Left colon (tissue), 2 donors: ENCODE data around the gene UMOD. TPM values are rescaled to one million over a fixed set of nuclear protein-coding genes. Genes with fewer than 3 reads are reported as not detected.

ENCODE experiments used
- ATAC-seq: fragments of 200-7000 bp; cut with Tn5 transposase; one replicate; pipeline ENCODE4 v1.9.1; 2020; ENCODE audit warnings: mild to moderate bottlenecking, moderate library complexity
- DNase-seq, 2 donors: peaks; one replicate each; pipeline ENCODE4 v3.0.0-alpha.2; 2020
- intact Hi-C, 2 donors: fragments of 100-400 bp; cut with DNase I in 1 of 2; cut with micrococcal nuclease in 1 of 2; formaldehyde crosslinking; loops; one replicate each; pipeline versions ENCODE4 v1.11.2 to v1.14.0; 2022; cut with DNase I, micrococcal nuclease
- long read RNA-seq: library from polyadenylated mRNA; unstranded; transcript quantifications from one replicate; pipeline ENCODE4 v2.0.0, GENCODE V29; 2021
- total RNA-seq, 2 donors: library from RNA; stranded (reverse); fragmentation: NEBNext Ultra II Directional; extraction: Animal tissue kit (Norgen Biotek cat#: 25700); gene quantifications; one replicate each; pipeline ENCODE4 v1.2.1, GENCODE V29; 2021
- donor health status: DM: no; HTN: no; CAD: no.
- donor health status: DM: yes; HTN: yes; CAD: no.

Gene UMOD
- total RNA-seq, result not detected
- long read RNA-seq, result 0 reads

DNA sequence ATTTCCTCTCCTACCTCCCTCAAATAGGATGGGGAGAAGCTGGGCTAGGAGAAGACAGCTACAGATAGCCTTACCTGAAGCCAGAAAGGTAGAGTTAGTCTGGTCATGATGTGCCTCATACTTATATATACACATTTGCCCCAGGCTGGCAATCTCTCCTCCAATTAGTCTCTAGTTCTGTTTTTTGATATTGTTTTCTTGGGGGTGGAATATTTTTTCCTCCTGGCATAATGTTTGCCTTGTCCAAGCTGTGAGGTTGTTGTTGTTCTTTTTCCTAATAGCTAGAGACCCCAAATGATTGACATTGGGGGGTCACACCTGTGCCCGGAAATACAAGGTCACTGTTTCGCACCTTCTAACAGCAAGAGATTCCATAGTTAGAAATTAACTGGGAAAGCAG, at the start of gene UMOD:
Gene UMOD (minus strand): TSS at position 101 of the 400 bp plus-strand sequence. CDS start 1,978 bp downstream, outside the sequence.
- ATAC-seq (no peak), DNase-seq (no peak)
- intact Hi-C loops, result no loop called here

- DNase-seq (no peak), ATAC-seq (no peak)
- intact Hi-C loops, result no loop called here
Measured at GRCh38 chr16:20401475-20402016, 49.0 kb upstream of the UMOD start.

DNA sequence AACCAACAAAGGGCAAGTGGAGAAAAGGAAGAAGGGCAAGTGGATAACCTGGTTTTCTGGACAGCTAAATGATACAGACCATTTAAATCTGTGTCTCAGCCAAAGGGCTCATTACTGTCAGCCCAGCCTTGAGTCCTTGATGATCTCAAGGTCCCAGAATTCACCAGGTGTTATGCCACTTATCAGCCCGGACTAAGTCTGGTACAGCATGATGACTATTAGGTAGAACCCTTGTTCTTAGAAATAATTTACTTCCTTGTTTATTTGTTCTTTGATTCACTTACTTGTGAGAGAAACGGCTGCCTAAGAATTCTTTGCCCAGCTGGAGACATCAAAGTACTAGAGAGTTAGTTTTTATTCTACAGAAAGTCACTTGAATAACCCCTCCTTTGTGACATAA, 48.6 kb upstream of the UMOD start:
- intact Hi-C loops, result no loop called here
- ATAC-seq (no peak), DNase-seq (no peak)

- intact Hi-C loops, result no loop called here
- no peak for DNase-seq
- ATAC-seq, result no peak
Measured at GRCh38 chr16:20399185-20399584, 46.7 kb upstream of the UMOD start.

- intact Hi-C loops, result no loop called here
- no peak for ATAC-seq
- DNase-seq, result no peak
Measured at GRCh38 chr16:20398603-20399002, 46.1 kb upstream of the UMOD start.

GRCh38 chr16:20397468-20398074, 45.1 kb upstream of the UMOD start:
- ATAC-seq, result no peak

DNA sequence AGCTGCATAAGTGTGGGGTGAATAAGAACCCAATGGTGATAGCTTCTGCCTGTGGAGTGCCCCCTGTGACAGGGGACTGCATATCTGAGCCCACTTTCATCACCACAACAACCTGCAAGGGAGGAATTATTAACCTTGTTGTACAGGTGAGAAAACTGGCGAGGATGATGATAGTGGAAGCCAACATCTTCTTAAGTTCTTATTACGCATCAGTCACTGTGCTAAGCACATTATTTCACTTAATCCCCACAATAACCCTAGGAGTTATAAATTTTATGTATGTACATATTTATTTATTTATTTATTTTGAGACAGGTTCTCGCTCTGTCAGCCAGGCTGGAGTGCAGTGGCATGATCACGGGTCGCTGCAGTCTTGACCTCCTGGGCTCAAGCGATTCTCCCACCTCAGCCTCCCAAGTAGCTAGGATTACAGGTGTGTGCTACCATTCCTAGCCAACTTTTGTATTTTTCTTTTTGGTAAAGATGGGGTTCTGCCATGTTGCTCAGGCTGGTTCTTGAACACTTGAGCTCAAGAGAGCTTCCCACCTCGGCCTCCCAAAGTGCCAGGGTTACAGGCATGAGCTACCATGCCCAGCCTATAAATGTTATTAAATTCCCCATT, 44.4 kb upstream of the UMOD start:
- intact Hi-C loops, result no loop called here
- ATAC-seq (no peak), DNase-seq (no peak)

More at GRCh38 chr16:20397468-20398074, 45.1 kb upstream of the UMOD start:
- no peak for DNase-seq
- intact Hi-C loops, result no loop called here

DNA sequence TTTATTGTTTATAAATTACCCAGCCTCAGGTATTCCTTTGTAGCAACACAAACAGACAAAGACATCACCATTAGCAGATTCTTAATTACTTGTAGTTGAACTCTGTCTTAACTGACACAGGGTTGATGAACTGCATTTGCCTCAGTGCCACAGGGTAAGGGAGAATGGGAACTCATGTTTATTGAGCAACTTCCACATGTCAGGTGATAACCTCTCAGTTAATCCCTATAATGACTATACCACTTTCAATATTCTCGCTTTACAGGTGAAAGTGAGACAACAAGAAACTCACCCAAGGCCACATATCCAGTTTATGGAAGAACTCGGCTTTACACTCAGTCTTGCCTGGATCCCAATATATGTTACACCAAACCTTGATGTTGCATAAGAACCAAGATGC, 43.4 kb upstream of the UMOD start:
- ATAC-seq, result no peak
- no peak for DNase-seq
- intact Hi-C loops, result no loop called here

GRCh38 chr16:20393801-20394577, 41.5 kb upstream of the UMOD start:
- intact Hi-C loops, result no loop called here
- DNase-seq, result peak; percentile 32 to 45
- peak; percentile 74 for ATAC-seq

DNA sequence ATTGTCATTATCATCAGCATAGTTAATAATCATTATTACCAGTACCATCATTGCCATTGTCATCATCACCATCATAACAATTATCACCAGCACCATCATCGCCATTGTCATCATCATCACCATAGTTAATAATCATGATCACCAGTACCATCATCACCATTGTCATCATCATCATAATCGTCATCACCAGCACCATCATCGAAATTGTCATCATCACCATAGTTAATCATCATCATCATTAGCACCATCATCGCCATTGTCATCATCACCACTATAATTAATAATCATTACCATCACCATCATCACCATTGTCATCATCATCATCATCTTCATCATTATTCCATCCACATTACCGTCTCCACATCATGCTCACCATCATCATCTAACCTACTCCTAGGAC, 38.5 kb upstream of the UMOD start:
- intact Hi-C loops, result no loop called here

GRCh38 chr16:20388854-20389253, 36.3 kb upstream of the UMOD start:
- ATAC-seq (no peak), DNase-seq (no peak)
- intact Hi-C loops, result loop anchor here (5.0 to 10.0 kb wide), 2 partner anchors 482 to 484 kb away; no protein-coding TSS in a partner anchor

More for the DNA sequence above, 38.5 kb upstream of the UMOD start:
- DNase-seq (no peak), ATAC-seq (no peak)

GRCh38 chr16:20387978-20388377, 35.5 kb upstream of the UMOD start:
- no peak for DNase-seq
- no peak for ATAC-seq
- intact Hi-C loops, result loop anchor here (5.0 to 10.0 kb wide), 2 partner anchors 481 to 483 kb away; no protein-coding TSS in a partner anchor

DNA sequence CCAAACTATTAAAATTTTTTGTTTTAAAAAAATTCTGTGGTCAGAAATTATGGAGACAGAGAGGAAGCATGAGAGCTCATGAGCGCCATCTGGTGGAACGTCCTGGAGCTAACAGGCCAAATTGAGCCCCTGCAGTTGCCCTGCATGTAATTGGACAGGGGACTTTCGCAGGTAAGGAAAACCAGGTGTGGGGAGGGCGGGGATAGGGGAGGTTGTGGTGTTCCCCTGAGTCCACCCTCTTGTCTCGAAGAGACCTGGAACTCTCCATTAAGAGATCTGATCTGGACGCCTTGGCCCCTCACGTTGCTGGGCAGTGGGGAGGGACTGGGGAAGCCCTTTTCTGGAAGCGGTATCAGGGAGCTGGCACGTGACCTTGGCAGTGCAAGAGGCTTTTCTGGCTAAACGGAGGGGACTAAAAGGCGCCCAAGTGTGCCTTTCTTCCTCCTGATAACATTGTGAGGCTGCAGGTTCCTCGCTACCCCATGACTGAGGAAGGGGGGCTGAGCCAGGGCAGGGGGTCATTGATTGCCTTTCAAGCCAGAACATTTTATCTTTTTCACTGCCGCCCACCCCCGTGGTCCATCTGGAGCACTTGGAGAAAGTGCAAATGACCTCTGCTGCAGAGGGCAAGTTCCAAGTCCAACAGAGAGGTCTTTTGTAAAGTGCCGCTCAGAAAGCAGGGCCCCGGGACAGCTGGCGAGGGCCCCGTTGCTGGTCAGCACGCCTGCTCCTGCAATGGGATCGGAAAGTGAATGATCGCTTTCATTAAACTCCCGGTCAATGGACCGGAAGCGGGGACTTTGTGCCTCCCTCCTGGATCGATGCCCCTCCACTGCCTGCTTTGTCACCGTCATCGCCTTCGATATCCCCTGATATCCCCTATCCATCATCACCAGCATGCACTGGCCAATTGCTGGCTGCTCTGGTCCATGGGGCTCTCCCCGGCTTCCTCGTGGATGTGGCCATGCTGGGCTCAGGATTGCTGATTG, 33.6 kb upstream of the UMOD start:
- ATAC-seq, result peak; percentile 49
- DNase-seq, result peak in 1 of 2 donors; percentile 72
- intact Hi-C loops, result loop anchor here (5.0 to 10.0 kb wide), 2 partner anchors 479 to 481 kb away; no protein-coding TSS in a partner anchor

DNA sequence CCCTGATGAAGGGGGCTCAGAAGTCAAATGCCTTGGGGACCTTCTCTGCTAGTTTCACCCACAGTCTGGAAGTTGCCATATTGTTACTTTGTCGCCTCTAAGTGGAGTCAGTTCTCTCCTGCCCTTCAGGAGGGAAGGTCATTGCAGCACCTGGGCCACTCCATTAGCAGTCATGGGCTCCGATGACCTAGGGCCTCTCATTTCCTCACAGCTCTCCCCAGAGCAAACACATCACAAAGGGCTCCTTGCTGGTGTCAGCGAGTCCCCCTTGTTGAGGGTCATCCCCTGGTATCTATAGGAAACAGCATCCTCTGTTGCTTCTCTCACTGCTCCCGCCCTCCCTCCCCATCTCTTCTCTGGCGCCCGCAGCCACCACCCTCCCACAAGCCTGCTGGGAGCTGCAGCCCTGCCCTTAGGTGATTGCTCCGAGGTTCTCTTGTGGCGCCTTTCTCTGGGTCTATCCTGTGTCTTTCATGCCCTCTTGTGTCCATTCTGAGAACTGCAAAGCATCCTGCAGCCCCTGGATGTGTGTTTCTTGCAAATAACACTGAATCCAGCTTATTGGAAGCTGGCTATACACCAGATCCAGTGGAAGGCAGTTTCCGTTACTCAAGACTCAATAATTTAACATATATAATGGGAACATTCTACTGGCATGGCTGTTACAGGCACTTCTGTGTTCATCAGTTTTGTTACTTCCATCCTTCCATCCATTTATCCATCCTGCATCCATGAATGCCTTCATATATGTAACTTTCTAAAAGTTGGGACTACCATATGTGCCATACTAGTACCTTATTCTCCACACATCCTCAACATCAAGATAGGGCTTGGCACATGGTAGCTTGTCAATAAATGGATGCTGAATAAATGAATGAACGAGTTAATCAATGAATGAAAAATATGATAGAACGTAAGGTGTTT, 30.9 kb upstream of the UMOD start:
- intact Hi-C loops, result loop anchor here in 1 of 2 donors (10.0 kb wide), 1 partner anchor 479 kb away; no protein-coding TSS in a partner anchor
- ATAC-seq (peak; percentile 97), DNase-seq (peak; percentile 28 to 50)

GRCh38 chr16:20382202-20382948, 29.9 kb upstream of the UMOD start:
- DNase-seq, result no peak
- intact Hi-C loops, result loop anchor here in 1 of 2 donors (10.0 kb wide), 1 partner anchor 478 kb away; no protein-coding TSS in a partner anchor
- no peak for ATAC-seq

- no peak for ATAC-seq
- DNase-seq, result no peak
- intact Hi-C loops, result loop anchor here in 1 of 2 donors (10.0 kb wide), 1 partner anchor 476 kb away; no protein-coding TSS in a partner anchor
Measured at GRCh38 chr16:20380782-20381181, 28.3 kb upstream of the UMOD start.
